Mucosa of stomach (tissue), 1 donor: ENCODE results near the gene PTPRE.
"Not testable (repeated sequence)": the region's sequence is repeated elsewhere in the genome, so short reads cannot be mapped to it uniquely, and the experiment has no call there.

ENCODE experiments used
- H3K27me3 ChIP-seq: one replicate; pipeline ENCODE4 v1.7.0; 2013; ENCODE audit warnings: mild to moderate bottlenecking, low read length; ENCODE audit not compliant: control insufficient read depth, insufficient read depth
- H3K36me3 ChIP-seq: one replicate; pipeline ENCODE4 v1.7.0; 2013; ENCODE audit warnings: low read length; ENCODE audit not compliant: control insufficient read depth, insufficient read depth
- H3K4me1 ChIP-seq: one replicate; pipeline ENCODE4 v1.7.0; 2013; ENCODE audit warnings: mild to moderate bottlenecking, low read length; ENCODE audit not compliant: control insufficient read depth, insufficient read depth
- H3K4me3 ChIP-seq: one replicate; pipeline ENCODE4 v1.7.0; 2013; ENCODE audit warnings: low read length
- H3K9ac ChIP-seq: one replicate; pipeline ENCODE4 v1.7.0; 2013; ENCODE audit warnings: mild to moderate bottlenecking, low read length, moderate library complexity
- H3K9me3 ChIP-seq: one replicate; pipeline ENCODE4 v1.7.0; 2013; ENCODE audit warnings: mild to moderate bottlenecking, low read length, moderate library complexity; ENCODE audit not compliant: control insufficient read depth
- donor health status: Pancreatic carcinoma.

The PTPRE gene

DNA sequence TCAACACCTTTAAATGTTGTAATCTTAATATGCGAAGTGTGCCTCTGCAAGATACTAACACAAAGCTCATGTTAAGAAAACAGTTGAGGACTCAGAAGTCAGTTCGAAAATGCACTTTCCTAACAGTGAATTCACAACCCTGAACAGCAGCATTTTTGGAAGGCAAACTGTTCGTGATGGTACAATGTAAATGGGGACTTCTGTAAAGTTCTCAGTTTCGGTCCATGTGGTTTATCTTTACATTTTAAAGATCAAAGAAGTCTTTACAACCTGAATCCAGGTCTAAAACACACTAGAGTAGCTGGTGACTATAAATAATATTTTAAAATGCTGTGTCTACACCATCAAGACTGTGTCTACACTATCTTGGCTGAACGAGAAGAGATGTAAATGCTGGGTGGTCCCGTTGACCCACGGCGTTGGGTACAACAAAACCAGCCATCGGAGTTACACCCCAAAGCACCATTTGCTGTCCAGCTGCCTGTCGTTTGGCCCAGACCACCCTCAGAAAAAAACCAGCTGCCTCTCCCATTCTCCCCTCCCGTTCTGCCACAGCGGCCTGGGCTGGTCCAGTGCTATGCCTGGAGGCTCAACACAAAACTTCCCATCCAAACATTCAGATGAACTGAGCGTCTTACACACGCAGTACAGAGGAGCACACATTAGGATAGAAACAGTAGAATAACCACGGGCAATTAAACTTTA is 176.4 kb downstream of the PTPRE start:
- Histone ChIP-seq H3K4me1 (no peaks in the 10 kb centered on the region), H3K9me3 (no peaks in the 10 kb centered on the region), H3K36me3 (no peaks in the 10 kb centered on the region), H3K9ac (no peak overlapping the region), H3K4me3 (no peak overlapping the region), H3K27me3 (no peaks in the 10 kb centered on the region)

DNA sequence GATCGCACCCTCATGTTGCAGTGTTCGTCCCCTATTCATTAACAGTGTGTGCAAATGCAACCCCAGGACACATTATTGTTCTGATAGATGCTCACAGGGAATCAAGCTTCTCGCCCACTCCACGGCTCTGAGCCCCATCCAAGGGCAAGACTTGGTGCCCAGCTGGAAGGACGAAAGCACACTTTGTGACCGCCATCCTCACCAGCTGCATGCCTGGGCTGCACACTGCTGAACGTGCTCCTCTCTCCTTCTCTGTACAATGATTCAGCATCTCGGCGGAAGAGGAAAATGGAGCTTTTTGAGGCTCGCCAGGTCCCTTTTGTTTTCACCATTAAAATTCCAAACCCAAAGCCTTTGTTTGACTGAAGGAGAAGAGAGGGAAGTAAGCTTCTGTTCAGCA is 177.5 kb downstream of the PTPRE start:
- Histone ChIP-seq H3K9ac (no peak overlapping the region), H3K27me3 (peaks cover 2% of the 10 kb centered on the region), H3K4me3 (no peak overlapping the region), H3K4me1 (no peaks in the 10 kb centered on the region), H3K36me3 (no peaks in the 10 kb centered on the region), H3K9me3 (no peaks in the 10 kb centered on the region)

DNA sequence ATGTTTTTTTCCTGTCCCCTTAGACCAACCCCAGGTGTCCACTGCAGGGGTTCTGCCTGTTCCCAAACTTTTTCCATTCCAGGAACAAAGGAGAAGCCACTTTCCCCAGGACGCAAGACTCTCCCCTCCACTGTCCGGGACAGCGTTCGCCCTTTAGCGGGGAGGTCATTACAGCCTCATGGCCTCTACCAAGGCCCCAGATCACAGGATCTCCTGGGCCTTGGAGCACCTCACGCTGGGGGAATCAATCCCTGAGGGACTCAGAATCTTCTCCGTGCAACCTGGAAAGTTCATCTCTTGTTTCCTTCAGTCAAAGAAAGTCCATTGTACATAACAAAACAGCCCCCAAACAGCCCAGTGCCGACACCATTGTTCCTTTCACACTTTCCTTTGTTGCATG is 178.1 kb downstream of the PTPRE start:
- Histone ChIP-seq H3K27me3 (peaks cover 6% of the 10 kb centered on the region), H3K9me3 (no peaks in the 10 kb centered on the region), H3K4me3 (no peak overlapping the region), H3K36me3 (no peaks in the 10 kb centered on the region), H3K4me1 (no peaks in the 10 kb centered on the region), H3K9ac (no peak overlapping the region)

- no peaks in the 10 kb centered on the region for H3K9me3 ChIP-seq
- H3K9ac ChIP-seq: no peak overlapping the region
These were observed 179.3 kb downstream of the PTPRE start for GRCh38 chr10:128086003-128086863.

GRCh38 chr10:128087146-128087883 is 180.4 kb downstream of the PTPRE start:
- Histone ChIP-seq H3K4me1 (no peaks in the 10 kb centered on the region), H3K9ac (no peak overlapping the region), H3K4me3 (no peak overlapping the region), H3K27me3 (peaks cover 9% of the 10 kb centered on the region), H3K9me3 (no peaks in the 10 kb centered on the region), H3K36me3 (no peaks in the 10 kb centered on the region)

More at GRCh38 chr10:128086003-128086863, 179.3 kb downstream of the PTPRE start:
- Histone ChIP-seq H3K36me3 (no peaks in the 10 kb centered on the region), H3K4me3 (no peak overlapping the region), H3K4me1 (no peaks in the 10 kb centered on the region), H3K27me3 (peaks cover 6% of the 10 kb centered on the region)

DNA sequence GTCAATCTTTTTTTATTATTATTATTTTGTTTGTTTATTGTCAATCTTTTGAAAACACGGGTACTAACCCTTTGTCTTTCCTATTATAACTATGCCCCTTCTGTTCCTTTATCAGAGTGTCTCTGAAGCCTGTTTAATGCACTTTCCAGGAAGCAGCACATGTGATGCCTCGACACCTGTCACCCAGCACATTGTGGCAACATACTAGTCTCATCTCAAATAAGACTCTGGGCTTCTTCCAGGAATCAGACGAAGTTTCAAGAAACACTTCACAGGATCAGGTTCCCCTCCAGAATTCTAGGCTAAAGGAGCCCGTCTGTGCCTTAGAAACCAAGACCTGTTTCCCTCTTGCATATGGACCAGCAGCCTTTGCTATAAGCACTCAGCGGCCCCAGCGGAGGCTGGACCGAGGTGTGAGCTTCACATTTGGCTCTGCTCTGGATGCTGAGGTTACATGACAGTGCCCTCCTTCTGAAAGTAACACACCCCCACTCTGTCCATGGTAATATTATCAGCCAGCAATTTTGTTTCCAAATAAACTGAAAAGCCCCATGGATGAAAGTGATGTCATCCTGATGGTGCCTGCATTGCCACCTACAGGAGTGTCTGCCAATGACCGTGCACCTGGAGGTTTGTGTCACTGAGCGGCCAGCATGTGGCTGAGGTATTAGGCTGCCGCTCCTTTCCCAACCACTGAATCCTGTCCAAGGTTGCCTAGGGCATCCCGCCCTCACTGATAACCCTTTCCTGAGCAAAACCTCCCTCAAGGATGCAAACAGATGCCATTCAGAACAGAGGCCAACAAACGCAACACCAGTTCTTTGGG is 181.2 kb downstream of the PTPRE start:
- Histone ChIP-seq H3K4me3 (no peak overlapping the region), H3K9me3 (no peaks in the 10 kb centered on the region), H3K36me3 (no peaks in the 10 kb centered on the region), H3K4me1 (no peaks in the 10 kb centered on the region), H3K9ac (no peak overlapping the region), H3K27me3 (peaks cover 9% of the 10 kb centered on the region)

DNA sequence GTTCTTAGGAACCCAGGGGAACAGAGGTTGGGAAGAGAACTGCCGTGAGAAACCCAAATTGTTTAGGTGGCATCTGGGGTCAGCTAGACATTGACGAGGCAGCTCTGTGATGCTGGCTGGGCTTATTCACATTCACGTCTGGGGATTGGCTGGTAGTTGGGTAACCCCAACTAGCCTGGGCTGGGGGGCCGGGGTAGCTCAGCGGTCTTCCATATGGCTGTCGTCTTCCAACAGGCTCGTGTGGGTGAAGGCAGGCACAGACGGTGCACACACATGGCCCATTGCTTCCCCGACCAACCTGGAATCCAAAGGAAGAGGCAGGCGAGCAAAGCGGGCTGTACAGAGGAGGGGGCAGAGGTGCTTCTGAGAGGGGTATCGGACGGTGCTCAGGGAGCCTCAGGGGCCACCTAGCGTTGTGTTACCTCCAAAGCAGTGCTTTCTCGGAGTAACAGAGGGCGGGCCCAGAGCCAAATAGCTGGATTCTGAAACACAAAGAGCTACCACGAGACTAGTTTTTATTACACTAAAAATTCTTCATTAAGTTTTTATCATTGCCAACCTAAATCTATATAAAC is 184.8 kb downstream of the PTPRE start:
- H3K4me1 ChIP-seq: no peaks in the 10 kb centered on the region

GRCh38 chr10:128092454-128092853 is 185.6 kb downstream of the PTPRE start:
- Histone ChIP-seq H3K36me3 (no peaks in the 10 kb centered on the region), H3K4me3 (no peak overlapping the region), H3K9ac (no peak overlapping the region), H3K9me3 (no peaks in the 10 kb centered on the region), H3K27me3 (peaks cover 9% of the 10 kb centered on the region), H3K4me1 (no peaks in the 10 kb centered on the region)

More for the DNA sequence above, 184.8 kb downstream of the PTPRE start:
- no peaks in the 10 kb centered on the region for H3K36me3 ChIP-seq
- H3K27me3 ChIP-seq: peaks cover 9% of the 10 kb centered on the region
- H3K9me3 ChIP-seq: no peaks in the 10 kb centered on the region
- H3K4me3 ChIP-seq: no peak overlapping the region
- H3K9ac ChIP-seq: no peak overlapping the region

DNA sequence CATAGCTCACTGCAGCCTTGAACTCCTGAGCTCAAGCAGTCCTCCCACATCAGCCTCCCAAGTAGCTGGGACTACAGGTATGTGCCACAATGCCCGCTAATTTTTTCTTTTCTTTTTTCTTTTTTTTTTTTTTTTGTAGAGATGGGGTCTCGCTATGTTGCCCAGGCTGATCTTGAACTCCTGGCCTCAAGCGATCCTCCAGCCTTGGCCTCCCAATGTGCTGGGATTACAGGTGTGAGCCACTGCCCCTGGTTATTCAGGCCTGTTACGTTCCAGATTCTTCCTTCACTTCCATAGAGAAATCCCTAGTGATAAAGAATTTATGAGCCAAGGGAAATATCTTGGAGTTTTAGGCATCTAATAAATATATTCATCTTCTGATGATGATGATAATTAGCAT is 187.7 kb downstream of the PTPRE start:
- not testable (repeated sequence) for H3K9ac ChIP-seq, H3K36me3 ChIP-seq, H3K9me3 ChIP-seq, H3K4me3 ChIP-seq, H3K27me3 ChIP-seq, H3K4me1 ChIP-seq

GRCh38 chr10:128095027-128095752 is 188.3 kb downstream of the PTPRE start:
- Histone ChIP-seq H3K9me3 (no peaks in the 10 kb centered on the region), H3K27me3 (peaks cover 3% of the 10 kb centered on the region), H3K36me3 (no peaks in the 10 kb centered on the region), H3K4me3 (no peak overlapping the region), H3K9ac (no peak overlapping the region), H3K4me1 (no peaks in the 10 kb centered on the region)
